ENCODE data around the gene TP53I13. TPM values are rescaled to one million over a fixed set of nuclear protein-coding genes. Genes with fewer than 3 reads are reported as not detected.
A peak's percentile ranks its signal among the peaks of the same experiment; 100 is the strongest.

Gene TP53I13
- total RNA-seq, 6 experiments from 2014 or later: 16.8 to 52.4 (median 38.4) TPM

GRCh38 chr17:29620779-29621500, 52.4 kb downstream of the TP53I13 start:
- 74% methylated on average over 4 of the region's 12 CpGs for WGBS (ENCODE audit: insufficient coverage, low coverage, low lambda C conversion rate, missing lambda C conversion rate)
- Histone ChIP-seq H3K4me3 (no peak overlapping the region), H3K4me1 (peaks cover 0 to 33% (median 11%) of the 10 kb centered on the region in 4 donors)

DNA sequence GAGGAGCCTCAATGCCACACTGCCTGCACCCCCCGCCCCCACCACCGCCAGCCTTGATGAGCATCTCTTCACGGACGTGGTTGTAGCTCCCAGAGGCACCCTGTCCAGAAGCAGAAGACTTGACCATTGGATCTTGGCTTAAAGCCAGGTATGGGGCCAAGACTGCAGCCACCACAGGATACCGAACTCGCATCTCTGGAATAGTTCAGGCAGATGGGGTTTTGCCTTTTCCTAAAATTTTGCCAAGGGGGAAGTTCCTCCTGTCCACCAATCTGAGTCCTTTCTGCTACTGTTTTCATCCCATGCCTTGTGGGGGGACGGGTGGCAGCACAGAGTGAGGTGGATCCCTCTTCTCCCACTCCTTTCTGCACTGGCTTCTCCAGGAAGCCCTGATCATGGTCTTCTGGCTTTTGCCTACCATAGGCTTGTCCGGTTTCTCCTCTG, 53.3 kb downstream of the TP53I13 start:
- peak overlapping the region; percentile 32 to 58 (median 48) for H3K4me3 ChIP-seq
- H3K27me3 ChIP-seq: no peaks in the 10 kb centered on the region
- 71% methylated on average over 1 of the region's 8 CpGs for WGBS (ENCODE audit: insufficient coverage, low coverage, low lambda C conversion rate, missing lambda C conversion rate)
- peaks cover 0 to 26% (median 5%) of the 10 kb centered on the region in 4 donors for H3K4me1 ChIP-seq
- H3K27ac ChIP-seq: no peak overlapping the region
- H3K36me3 ChIP-seq: no peaks in the 10 kb centered on the region
- no peak for DNase-seq
- no peak for TF ChIP-seq CTCF (IDR thresholded peaks at IDR 0.05)
- TF ChIP-seq POLR2A (IDR thresholded peaks at IDR 0.05): no peak
- ATAC-seq: no peak
- H3K9me3 ChIP-seq: no peaks in the 10 kb centered on the region
- intact Hi-C loops (cut with DNase I): loop anchor here (10.0 kb wide), 1 partner anchor 153 kb away; no protein-coding TSS in a partner anchor

More at GRCh38 chr17:29620779-29621500, 52.4 kb downstream of the TP53I13 start:
- Histone ChIP-seq H3K27ac (no peak overlapping the region), H3K36me3 (no peaks in the 10 kb centered on the region), H3K27me3 (peaks cover 0 to 7% of the 10 kb centered on the region in 2 donors), H3K9me3 (no peaks in the 10 kb centered on the region)
- intact Hi-C loops (cut with DNase I): loop anchor here (10.0 kb wide), 1 partner anchor 154 kb away; no protein-coding TSS in a partner anchor
- ATAC-seq (no peak), DNase-seq (no peak)
- TF ChIP-seq POLR2A (IDR thresholded peaks at IDR 0.05): no peak
- TF ChIP-seq CTCF (IDR thresholded peaks at IDR 0.05): no peak

Other genes with a start within 250 kb of the TP53I13 start
- 10 to 100 TPM; 17.1 to 37.1 (median 21.1) TPM for gene TAOK1, start 178.3 kb upstream of the TP53I13 start, total RNA-seq
- gene ABHD15, start 1.7 kb upstream of the TP53I13 start, total RNA-seq: 10 to 100 TPM in 5 of 6 experiments, 1 to 10 TPM in 1; 7.8 to 27.1 (median 13.7) TPM
- gene GIT1, start 20.9 kb downstream of the TP53I13 start, total RNA-seq: 10 to 100 TPM in 2 of 6 experiments, 1 to 10 TPM in 4; 7.1 to 15.9 (median 8.7) TPM
- gene ANKRD13B, start 24.4 kb downstream of the TP53I13 start, total RNA-seq: 1 to 10 TPM in 1 of 6 experiments, under 1 TPM in 5; 0.37 to 1.6 (median 0.88) TPM
- gene CORO6, start 54.2 kb downstream of the TP53I13 start, total RNA-seq: 1 to 10 TPM in 2 of 6 experiments, under 1 TPM in 4; 0.37 to 5.1 (median 0.81) TPM

All from right lobe of liver (tissue), 6 donors.